ENCODE results near the gene ABCC2. TPM values are rescaled to one million over a fixed set of nuclear protein-coding genes. Genes with fewer than 3 reads are reported as not detected.

The ABCC2 gene
- total and polyA plus RNA-seq, 9 of the 15 experiments (the other 6 are each of a cell fraction or from before 2014, with no cell fraction given) = 0.03 to 0.18 (median 0.10) TPM; not detected in 1

DNA sequence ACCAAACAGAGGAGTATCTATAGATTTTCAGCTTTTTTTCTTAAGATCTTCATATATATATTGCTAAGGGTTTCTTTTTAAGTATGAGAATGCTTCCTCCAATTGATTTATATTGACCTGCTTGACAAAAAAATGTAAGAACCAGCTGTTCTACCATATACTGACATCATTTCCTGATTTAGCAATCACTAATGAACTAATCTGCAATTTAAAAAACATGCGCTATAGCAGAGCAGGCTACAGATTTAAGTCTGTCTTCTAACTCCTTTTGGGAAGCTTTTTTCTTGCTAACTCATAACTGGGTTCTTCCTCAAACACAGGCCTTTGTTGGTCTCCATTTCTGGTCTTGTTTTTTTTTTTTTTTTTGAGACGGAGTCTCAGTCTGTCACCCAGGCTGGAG, 33.2 kb downstream of the ABCC2 start (continued):
- TF ChIP-seq, protein P1, sequence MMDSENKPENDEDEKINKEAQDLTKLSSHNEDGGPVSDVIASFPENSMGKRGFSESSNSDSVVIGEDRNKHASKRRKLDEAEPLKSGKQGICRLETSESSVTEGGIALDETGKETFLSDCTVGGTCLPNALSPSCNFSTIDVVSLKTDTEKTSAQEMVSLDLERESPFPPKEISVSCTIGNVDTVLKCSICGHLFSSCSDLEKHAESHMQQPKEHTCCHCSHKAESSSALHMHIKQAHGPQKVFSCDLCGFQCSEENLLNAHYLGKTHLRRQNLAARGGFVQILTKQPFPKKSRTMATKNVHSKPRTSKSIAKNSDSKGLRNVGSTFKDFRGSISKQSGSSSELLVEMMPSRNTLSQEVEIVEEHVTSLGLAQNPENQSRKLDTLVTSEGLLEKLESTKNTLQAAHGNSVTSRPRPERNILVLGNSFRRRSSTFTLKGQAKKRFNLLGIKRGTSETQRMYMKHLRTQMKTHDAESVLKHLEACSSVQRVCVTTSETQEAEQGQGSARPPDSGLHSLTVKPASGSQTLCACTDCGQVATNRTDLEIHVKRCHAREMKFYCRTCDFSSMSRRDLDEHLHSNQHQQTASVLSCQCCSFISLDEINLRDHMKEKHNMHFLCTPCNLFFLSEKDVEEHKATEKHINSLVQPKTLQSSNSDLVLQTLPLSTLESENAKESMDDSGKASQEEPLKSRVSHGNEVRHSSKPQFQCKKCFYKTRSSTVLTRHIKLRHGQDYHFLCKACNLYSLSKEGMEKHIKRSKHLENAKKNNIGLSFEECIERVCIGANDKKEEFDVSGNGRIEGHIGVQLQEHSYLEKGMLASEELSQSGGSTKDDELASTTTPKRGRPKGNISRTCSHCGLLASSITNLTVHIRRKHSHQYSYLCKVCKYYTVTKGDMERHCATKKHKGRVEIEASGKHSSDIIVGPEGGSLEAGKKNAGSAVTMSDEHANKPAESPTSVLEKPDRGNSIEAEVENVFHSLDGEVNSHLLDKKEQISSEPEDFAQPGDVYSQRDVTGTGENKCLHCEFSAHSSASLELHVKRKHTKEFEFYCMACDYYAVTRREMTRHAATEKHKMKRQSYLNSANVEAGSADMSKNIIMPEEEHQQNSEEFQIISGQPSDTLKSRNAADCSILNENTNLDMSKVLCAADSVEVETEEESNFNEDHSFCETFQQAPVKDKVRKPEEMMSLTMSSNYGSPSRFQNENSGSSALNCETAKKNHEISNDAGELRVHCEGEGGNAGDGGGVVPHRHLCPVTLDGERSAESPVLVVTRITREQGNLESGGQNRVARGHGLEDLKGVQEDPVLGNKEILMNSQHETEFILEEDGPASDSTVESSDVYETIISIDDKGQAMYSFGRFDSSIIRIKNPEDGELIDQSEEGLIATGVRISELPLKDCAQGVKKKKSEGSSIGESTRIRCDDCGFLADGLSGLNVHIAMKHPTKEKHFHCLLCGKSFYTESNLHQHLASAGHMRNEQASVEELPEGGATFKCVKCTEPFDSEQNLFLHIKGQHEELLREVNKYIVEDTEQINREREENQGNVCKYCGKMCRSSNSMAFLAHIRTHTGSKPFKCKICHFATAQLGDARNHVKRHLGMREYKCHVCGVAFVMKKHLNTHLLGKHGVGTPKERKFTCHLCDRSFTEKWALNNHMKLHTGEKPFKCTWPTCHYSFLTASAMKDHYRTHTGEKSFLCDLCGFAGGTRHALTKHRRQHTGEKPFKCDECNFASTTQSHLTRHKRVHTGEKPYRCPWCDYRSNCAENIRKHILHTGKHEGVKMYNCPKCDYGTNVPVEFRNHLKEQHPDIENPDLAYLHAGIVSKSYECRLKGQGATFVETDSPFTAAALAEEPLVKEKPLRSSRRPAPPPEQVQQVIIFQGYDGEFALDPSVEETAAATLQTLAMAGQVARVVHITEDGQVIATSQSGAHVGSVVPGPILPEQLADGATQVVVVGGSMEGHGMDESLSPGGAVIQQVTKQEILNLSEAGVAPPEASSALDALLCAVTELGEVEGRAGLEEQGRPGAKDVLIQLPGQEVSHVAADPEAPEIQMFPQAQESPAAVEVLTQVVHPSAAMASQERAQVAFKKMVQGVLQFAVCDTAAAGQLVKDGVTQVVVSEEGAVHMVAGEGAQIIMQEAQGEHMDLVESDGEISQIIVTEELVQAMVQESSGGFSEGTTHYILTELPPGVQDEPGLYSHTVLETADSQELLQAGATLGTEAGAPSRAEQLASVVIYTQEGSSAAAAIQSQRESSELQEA (IDR thresholded peaks at IDR 0.05; ENCODE audit: low read depth) = no peak
- TF ChIP-seq SETDB1 (IDR thresholded peaks at IDR 0.05; ENCODE audit: low read length) (no peak), RBM15 (IDR thresholded peaks at IDR 0.05; ENCODE audit: insufficient read depth, low read length) (no peak), XRCC5 (IDR thresholded peaks at IDR 0.05; ENCODE audit: low read depth, low read length) (no peak)
